ENCODE measurements around the gene DSC2. TPM values are rescaled to one million over a fixed set of nuclear protein-coding genes. Genes with fewer than 3 reads are reported as not detected.

DSC2 gene
- total and polyA plus RNA-seq, 3 donors from 2014 or later, result 1.2 to 2.7 (median 1.2) TPM

DNA sequence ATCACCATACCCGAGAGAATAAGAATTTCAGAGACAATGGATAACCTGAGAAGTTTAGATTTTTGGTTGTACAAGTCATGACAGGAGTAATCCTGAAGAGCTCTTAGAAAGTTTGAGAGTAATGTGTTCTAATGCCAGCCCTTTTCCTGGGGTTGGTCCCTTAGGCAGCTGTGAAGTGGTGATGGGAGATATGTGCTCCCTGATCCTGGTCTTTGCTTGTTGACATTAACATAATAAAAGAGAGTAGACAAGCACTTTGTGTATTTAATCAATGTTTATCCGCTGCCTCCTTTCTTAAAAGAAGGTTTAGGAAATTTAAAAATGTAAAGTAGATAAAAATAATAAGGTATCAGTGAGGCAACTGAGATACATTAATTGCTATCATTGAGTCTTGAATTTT, 45.9 kb downstream of the DSC2 start:
- no peak for DNase-seq
- no peaks in the 10 kb centered on the region for H3K9me3 ChIP-seq
- WGBS, 2 donors, result 86 to 87% methylated on average over 2 of the region's 2 CpGs
- no peaks in the 10 kb centered on the region for H3K36me3 ChIP-seq (ENCODE audit: low read depth, missing control alignments)
- TF ChIP-seq POLR2A (IDR thresholded peaks at IDR 0.05) (no peak), CTCF (IDR thresholded peaks at IDR 0.05) (no peak)
- H3K4me3 ChIP-seq, result no peak overlapping the region
- intact Hi-C loops (cut with DNase I; ENCODE audit: low total_unique reads), result no loop called here
- H3K27ac ChIP-seq, result no peak overlapping the region
- no peaks in the 10 kb centered on the region for H3K27me3 ChIP-seq
- H3K4me1 ChIP-seq, result no peaks in the 10 kb centered on the region

DNA sequence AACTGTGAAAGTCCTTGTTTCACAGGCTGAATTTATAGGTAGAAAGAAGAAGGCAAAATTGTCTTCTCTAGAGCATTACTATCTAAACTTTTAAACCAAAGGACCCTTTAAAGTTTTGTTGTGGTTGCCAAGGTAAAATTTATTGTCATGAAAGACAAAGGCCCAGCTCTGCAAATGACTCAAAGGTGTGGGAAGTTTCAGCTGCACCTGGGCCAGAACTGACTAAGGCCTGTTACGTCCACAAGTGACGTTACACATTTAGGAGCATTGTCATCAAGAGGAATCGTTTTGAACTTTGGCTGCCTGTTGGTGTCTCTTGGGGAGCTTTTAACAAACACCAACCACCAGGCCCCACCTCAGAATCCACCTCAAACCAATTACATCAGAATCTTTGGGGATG, 51.6 kb downstream of the DSC2 start:
- TF ChIP-seq CTCF (IDR thresholded peaks at IDR 0.05) (no peak), POLR2A (IDR thresholded peaks at IDR 0.05) (no peak)
- intact Hi-C loops (cut with DNase I; ENCODE audit: low total_unique reads), result no loop called here
- DNase-seq, result no peak
- no peak overlapping the region for H3K27ac ChIP-seq
- WGBS, 2 donors, result 88 to 90% methylated on average over 3 of the region's 3 CpGs
- no peaks in the 10 kb centered on the region for H3K9me3 ChIP-seq
- no peak overlapping the region for H3K4me3 ChIP-seq
- H3K36me3 ChIP-seq (ENCODE audit: low read depth, missing control alignments), result no peaks in the 10 kb centered on the region
- H3K27me3 ChIP-seq, result no peaks in the 10 kb centered on the region
- H3K4me1 ChIP-seq, result no peaks in the 10 kb centered on the region

DNA sequence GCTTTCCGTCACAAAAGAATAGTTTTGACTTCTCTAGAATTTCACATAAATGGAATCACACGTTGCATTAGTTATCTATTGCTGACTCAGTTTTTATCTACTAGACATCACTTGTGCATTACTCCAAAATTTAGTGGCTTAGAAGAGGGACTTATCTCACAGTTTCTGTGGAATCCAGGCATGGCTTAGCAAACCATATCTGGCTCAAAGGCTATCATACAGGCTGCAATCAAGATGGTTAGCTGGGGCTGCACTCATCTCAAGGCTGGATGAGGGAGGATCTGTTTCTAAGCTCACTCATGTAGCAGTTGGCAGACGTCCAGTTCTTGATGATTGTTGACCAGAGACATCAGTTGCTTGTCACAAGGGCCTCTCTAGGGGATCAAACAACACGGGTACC, 53.0 kb downstream of the DSC2 start:
- intact Hi-C loops (cut with DNase I; ENCODE audit: low total_unique reads), result no loop called here

GRCh38 chr18:31048216-31048615, 54.0 kb downstream of the DSC2 start:
- Histone ChIP-seq H3K27ac (no peak overlapping the region), H3K27me3 (no peaks in the 10 kb centered on the region), H3K4me3 (no peak overlapping the region), H3K36me3 (ENCODE audit: low read depth, missing control alignments) (no peaks in the 10 kb centered on the region), H3K4me1 (no peaks in the 10 kb centered on the region), H3K9me3 (no peaks in the 10 kb centered on the region)
- 53 to 66% methylated on average over 2 of the region's 2 CpGs for WGBS, 2 donors
- TF ChIP-seq CTCF (IDR thresholded peaks at IDR 0.05) (no peak), POLR2A (IDR thresholded peaks at IDR 0.05) (no peak)
- no peak for DNase-seq
- intact Hi-C loops (cut with DNase I; ENCODE audit: low total_unique reads), result no loop called here

More for the DNA sequence above, 53.0 kb downstream of the DSC2 start:
- Histone ChIP-seq H3K27me3 (no peaks in the 10 kb centered on the region), H3K27ac (no peak overlapping the region), H3K9me3 (no peaks in the 10 kb centered on the region), H3K36me3 (ENCODE audit: low read depth, missing control alignments) (no peaks in the 10 kb centered on the region), H3K4me3 (no peak overlapping the region), H3K4me1 (no peaks in the 10 kb centered on the region)
- no peak for TF ChIP-seq CTCF (IDR thresholded peaks at IDR 0.05)
- TF ChIP-seq POLR2A (IDR thresholded peaks at IDR 0.05), result no peak
- 49 to 51% methylated on average over 4 of the region's 4 CpGs for WGBS, 2 donors
- DNase-seq, result peak; percentile 54

- Histone ChIP-seq H3K9me3 (no peaks in the 10 kb centered on the region), H3K4me1 (no peaks in the 10 kb centered on the region), H3K27ac (no peak overlapping the region), H3K4me3 (no peak overlapping the region), H3K27me3 (no peaks in the 10 kb centered on the region), H3K36me3 (ENCODE audit: low read depth, missing control alignments) (no peaks in the 10 kb centered on the region)
- TF ChIP-seq CTCF (IDR thresholded peaks at IDR 0.05) (no peak), POLR2A (IDR thresholded peaks at IDR 0.05) (no peak)
- intact Hi-C loops (cut with DNase I; ENCODE audit: low total_unique reads), result no loop called here
- no peak for DNase-seq
These were observed 55.3 kb downstream of the DSC2 start for GRCh38 chr18:31046916-31047315.

Measured in testis (tissue), 3 donors.